HG02678 (cell line): ENCODE data around the gene AMBRA1.

Source experiments
- ATAC-seq: cut with Tn5 transposase; IDR thresholded peaks from one replicate; pipeline ENCODE4 v1.9.1; 2021; ENCODE audit warnings: mild to moderate bottlenecking, moderate library complexity; ENCODE audit not compliant: unreplicated experiment

The AMBRA1 gene

GRCh38 chr11:46450846-46451477 is 142.9 kb downstream of the AMBRA1 start:
- no peak for ATAC-seq

- no peak for ATAC-seq
These were observed 146.3 kb downstream of the AMBRA1 start for GRCh38 chr11:46447544-46447943.

DNA sequence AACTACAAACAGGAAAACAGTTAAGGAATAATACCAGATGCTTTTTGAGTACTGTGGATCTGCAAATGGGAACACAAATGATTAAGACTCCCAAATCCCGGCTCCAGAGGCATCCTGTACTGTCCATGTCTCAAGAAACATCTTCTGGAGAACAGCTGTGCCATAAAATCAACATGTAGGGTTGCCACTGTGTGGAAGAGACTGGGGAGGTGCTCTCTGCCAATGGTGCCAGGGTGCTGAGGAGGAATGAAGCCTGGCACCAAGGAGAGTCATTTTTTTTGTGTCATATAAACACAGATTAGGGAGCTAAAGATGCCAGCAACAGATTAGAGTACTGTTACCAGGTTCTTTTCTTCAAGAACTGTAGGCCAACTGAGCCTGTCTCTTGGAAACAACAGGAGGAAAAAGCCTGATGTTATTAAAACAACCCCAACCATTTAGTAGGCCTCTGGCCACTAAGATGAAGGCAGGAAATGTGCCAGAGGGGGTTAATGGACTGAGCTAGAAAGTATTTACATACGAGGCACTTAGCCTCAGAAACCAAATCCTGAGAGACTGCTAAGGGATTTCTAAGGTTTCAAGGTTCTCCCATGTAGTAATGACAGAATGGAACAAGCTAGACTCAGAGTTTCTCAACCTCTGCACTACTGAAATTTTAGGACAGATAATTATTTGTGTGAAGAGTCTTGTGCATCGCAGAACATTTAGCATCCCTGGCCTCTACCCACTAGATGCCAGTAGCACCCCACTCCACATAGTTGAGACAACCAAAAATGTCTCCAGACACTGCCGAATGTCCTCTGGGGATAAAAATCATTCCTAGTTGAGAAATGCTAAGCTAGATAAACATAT is 147.7 kb downstream of the AMBRA1 start:
- no peak for ATAC-seq

DNA sequence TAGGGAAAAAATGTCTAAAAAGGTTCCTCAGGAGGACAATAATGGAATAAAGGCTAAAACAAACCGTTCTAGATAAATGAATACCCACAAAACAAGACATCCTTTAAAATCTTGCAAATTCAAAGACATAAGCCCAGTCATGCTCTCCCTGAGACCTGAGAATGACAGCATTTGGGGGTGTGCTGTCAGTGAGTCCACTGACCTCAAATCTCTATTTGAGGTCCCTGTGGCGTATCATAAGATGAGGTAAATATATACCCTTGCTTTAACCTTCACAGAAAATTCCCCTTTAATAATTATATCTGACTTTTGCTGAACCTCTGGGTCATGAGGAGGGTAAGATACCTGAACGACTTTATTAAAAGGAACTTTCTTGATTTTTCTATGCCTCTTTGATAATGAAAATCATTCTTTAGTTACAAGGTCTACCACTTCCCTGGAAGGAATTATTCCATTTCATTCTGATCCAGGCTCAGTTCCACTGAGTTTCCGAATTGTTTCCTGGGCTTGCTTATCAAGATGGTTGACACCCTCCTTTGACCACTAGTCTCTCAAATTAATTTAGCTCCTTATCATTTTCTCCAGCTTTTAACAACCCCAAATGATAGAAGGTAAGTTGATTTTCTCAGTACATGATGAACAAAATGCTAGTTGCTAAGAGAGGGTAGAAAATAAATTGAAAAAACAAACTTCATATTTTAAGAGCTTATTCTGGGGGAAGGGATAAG is 148.5 kb downstream of the AMBRA1 start:
- ATAC-seq, result no peak

- ATAC-seq, result no peak
These were observed 149.5 kb downstream of the AMBRA1 start for GRCh38 chr11:46444305-46444704.

DNA sequence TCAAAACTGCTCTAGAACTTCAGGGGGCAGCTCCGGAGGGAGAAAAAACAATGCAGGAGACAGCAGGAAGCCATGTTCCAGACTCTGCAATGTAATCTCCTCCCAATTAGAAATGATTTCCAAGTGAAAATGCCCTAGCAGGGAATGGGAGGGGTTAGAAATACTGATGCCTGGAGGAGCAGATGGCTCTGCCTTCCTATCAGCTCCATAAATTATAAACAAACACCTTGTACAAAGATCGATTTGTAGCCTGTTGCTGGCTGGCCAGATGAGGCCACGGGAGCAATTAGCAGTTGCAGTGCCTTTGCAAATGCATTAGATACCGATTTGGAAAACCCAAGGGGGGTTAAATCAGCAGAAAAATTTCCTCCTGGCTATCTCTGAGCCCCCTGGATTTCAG is 155.6 kb downstream of the AMBRA1 start:
- no peak for ATAC-seq

DNA sequence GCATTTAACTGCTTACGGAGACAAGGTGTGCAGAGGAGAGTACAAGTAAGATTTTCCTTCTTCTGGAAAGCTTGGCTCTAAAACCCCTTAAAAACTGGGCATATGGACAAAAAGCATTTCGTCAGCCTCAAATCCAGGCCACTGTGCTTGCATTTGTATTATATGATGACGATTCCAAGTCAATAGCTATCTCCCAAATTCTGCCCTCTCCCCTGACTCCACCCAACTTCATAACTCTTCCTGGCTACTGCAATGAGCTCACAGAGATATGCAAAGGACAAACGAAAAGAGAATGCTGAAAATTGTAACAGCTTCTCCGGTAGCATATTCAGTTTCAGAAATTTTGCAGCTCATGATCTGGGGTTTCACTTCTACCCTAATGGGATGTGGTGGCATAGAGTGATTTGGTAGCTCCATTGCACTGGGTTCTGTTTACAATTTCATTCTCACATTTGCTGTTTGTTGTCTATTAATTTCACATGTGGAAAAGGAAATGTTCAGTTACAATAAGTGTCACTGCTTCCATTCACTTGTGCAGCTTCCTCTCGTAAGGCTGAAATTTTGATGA is 156.6 kb downstream of the AMBRA1 start:
- ATAC-seq, result no peak

DNA sequence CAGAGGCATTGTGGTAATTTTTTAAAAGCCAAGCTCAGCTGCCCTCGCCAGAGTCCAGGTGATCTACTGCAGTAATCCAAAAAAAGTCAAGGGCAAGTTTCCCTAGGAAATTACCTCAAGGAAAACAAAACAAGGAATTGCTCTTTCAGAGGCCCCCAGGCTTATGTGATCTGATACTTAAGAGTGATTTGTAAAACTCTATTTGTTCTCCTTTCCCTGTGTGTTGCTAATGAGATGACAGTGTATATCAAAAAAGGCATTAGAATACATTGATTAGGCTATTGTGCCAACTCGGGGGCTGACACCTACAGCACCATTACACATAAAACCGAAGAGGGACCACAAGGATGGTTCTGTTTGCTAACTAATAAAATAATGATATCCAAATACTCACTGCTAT is 157.7 kb downstream of the AMBRA1 start:
- no peak for ATAC-seq

GRCh38 chr11:46435679-46436078 is 158.1 kb downstream of the AMBRA1 start:
- no peak for ATAC-seq

GRCh38 chr11:46431211-46431610 is 162.6 kb downstream of the AMBRA1 start:
- no peak for ATAC-seq

DNA sequence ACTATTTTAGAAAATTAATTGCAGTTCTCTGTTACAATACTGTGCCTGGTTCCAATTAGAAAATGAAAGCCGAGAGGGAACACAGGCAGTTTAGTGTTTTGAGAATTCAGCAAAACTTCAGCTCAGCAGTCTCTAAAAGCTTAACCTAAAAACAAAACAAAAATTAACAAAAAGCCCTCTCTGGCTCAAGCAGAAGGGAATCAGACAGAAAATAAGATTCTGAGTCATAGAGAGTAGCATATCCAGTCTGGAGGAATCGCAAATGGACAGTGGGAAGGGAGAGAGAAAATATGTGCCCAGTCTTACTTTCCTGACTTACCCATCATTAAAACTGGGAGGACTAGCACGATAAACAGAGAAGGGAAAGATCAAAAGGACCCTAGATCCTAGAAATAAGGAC is 164.1 kb downstream of the AMBRA1 start:
- ATAC-seq, result no peak

DNA sequence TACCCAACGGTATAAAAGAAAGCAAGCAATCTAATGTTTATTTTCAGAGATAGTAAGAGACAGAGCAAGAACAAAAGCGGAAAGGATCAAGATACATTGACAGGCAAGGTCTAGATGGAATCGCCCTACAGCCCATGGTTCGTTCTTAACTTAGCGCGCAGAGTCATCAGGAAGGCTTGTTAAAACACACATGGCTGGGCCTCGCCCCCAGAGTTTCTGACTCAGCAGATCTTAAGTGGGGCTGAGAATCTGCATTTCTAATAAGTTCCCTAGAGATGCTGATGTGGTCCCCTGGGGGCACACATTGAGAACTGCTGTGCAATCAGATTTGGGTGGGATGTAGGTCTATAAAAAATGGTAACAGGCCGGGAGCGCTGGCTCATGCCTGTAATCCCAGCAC is 166.5 kb downstream of the AMBRA1 start:
- no peak for ATAC-seq

- ATAC-seq, result no peak
These were observed 167.4 kb downstream of the AMBRA1 start for GRCh38 chr11:46426233-46426991.

DNA sequence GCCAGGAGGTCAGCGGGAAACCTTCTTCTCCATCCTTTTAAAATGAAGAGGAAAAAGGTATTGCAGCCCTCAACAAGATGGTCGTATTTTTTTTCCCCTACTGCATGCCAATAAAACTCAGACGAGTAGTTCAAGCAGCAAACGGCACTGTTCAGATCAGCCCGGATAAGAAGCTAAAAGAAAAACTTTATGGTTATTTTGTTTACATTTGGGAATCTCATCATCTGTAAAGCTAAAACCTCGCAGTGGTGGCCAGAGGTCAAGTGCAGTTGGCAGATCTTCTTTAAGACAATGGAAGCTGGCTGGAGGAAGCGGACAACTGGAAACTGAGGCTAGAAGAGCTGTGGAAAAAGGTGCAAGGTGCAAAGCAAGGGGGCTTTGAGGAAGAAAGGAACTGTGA is 171.2 kb downstream of the AMBRA1 start:
- no peak for ATAC-seq

DNA sequence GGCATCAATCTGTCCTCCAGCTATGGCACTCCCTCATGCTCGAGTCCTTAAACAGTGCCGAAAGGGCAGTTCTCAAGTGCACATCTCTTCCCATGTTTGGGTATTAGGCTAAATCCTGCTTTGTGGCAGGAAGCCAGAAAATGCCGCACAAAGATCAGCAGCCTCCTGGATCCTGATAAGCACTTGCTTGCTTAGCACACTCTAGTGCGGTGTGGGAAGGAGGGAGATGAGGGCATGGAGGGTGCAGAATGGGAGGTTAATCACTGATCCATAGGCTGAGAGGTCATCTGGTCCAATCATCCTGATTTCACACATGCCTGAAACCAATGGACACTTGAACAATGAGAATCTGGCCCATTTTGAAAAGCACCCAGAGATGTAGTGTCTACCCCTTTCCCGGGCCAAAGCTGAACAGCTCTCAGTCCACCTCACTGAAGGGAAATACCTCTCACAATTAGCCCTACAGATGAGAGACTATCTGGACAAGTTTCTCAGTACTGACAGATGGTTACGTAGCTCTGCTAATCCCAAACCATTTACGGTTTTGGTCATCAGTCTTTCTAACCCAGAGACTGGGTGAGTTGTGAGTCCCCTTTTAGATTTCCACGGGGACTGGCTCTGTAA is 172.5 kb downstream of the AMBRA1 start:
- no peak for ATAC-seq

- no peak for ATAC-seq
These were observed 173.3 kb downstream of the AMBRA1 start for GRCh38 chr11:46420513-46420912.

DNA sequence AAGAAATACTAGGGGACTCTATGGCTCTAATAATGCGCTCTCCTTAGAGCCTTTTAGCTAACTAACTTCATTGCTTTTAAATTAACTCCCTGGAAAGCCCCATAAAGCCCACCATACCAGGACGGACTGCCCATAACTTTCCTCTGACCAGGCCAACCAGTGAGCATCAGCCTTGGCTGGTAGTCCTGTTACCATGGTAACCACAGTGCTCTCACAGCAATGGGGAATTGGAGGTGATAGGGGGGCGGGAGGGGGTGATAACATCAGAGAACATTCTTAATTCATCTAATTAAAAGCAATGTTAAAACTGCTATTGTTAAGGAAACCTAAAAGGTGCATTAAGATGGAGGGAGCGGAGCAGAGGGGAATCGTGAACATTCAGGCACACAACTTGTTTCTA is 175.1 kb downstream of the AMBRA1 start:
- ATAC-seq, result no peak

DNA sequence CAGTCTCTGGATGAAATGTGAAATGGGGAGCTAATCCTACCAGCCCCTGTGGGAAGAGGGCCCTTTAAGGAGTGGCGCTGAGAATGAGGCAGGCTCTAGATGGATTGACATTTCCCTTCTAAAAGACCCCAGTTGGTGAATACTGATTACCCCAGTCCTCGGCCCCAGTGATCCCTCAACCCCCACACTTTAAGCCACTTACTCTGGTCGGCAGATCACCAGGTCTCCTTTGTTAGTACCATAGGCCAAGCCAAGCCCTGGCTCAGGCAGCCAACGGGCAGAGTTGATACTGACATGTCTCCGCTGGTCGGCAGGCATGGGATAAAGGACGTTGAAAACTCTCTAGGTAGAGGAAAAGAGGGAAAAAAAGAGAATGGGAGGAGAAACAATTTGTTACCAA is 176.1 kb downstream of the AMBRA1 start:
- no peak for ATAC-seq

DNA sequence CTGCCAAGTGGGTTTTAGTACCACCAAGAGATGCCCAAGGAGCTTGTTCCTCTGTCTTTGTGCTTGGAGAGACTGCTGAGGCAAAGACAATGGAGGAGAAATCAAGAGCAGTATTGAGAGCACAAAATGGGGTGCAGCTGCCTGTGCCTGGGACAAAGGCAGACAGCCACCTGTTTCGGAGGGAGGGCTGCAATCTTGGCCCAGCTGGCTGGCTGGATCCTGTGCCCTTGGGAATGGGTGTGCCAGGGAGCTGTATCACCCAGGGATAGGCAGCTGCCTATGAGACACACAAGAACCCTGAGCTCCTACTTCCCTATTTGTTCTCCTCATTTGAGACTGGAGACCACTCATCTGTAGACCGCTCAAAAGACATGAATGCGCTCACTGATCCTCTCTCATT is 178.9 kb downstream of the AMBRA1 start:
- ATAC-seq, result no peak

- ATAC-seq, result no peak
These were observed 179.4 kb downstream of the AMBRA1 start for GRCh38 chr11:46414466-46414796.
